Measurements from ENCODE around the gene IL12RB2. TPM values are rescaled to one million over a fixed set of nuclear protein-coding genes. Genes with fewer than 3 reads are reported as not detected.

IL12RB2 gene
- total RNA-seq, 1 experiment from 2014 or later, result 0.22 TPM

DNA sequence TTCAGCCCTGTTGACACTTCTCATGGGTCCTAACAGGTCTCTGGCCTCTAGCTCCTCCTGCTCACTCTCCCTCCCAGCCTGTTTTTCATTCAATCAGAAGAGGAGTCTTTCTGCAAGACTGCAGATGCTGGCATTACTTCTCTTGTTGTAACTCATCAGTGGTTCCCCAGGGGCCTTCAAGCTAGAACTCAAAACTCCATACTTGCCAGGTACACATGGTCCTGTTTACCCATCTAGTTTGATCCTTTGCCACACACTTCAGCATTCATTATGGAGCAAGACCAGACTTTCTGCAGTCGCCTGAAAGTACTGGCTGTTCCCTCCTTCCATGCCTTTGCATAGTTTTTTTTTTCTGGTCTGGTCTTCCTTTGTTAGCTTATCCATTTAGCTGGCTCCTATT lies 74.6 kb downstream of the IL12RB2 start:
- Histone ChIP-seq H3K9me3 (ENCODE audit: control insufficient read depth in 1 of 2, insufficient read depth in 1 of 2, low read depth in 1 of 2, low read length in 2 of 2) (peaks cover 0 to 9% of the 10 kb centered on the region in 2 experiments; a peak in 1 of 4 replicates), H3K9ac (ENCODE audit: low read length) (no peak overlapping the region), H3K9me2 (ENCODE audit: insufficient read depth) (no peaks in the 10 kb centered on the region), H3K27ac (ENCODE audit: low read depth, low read length) (no peak overlapping the region), H3K4me3 (replicated peaks in 1 of 2; ENCODE audit: low read depth in 1 of 2, low read length in 2 of 2) (no peak overlapping the region), H2AFZ (ENCODE audit: low read depth, low read length, poor library complexity, severe bottlenecking) (no peak overlapping the region), H3K4me2 (ENCODE audit: low read length) (no peak overlapping the region), H4K20me1 (ENCODE audit: insufficient read depth) (no peaks in the 10 kb centered on the region), H3K36me3 (ENCODE audit: control insufficient read depth in 1 of 2, insufficient read depth in 2 of 2, low read length in 2 of 2) (no peaks in the 10 kb centered on the region), H3K79me2 (ENCODE audit: insufficient read depth, low read length) (no peaks in the 10 kb centered on the region), H3K27me3 (ENCODE audit: insufficient read depth, low read length) (no peaks in the 10 kb centered on the region), H3K4me1 (ENCODE audit: control insufficient read depth in 1 of 2, insufficient read depth in 2 of 2, low read length in 2 of 2) (no peaks in the 10 kb centered on the region)
- CTCF ChIA-PET, result no interaction called here
- RAD21 ChIA-PET (ENCODE audit: low non-redundant PET in 1 of 2, low total read pairs in 2 of 2, uncharacterized antibody in 2 of 2, unreplicated experiment in 2 of 2), result no interaction called here
- DNase-seq (ENCODE audit: low read depth, low spot score) (no peak), ATAC-seq (no peak)
- intact Hi-C loops (cut with micrococcal nuclease), result no loop called here
- no TSS peak for BruUV-seq (replicated peaks)
- TF ChIP-seq POLR2A (IDR thresholded peaks at IDR 0.05; ENCODE audit: borderline replicate concordance, extremely low read depth, insufficient read depth, insufficient read length) (no peak), REST (IDR thresholded peaks at IDR 0.05; ENCODE audit: low read depth) (no peak), CEBPB (IDR thresholded peaks at IDR 0.05; ENCODE audit: low read depth) (no peak), EGR1 (IDR thresholded peaks at IDR 0.05; ENCODE audit: low read depth) (no peak), POLR2AphosphoS5 (IDR thresholded peaks at IDR 0.05; ENCODE audit: low read depth, low read length) (no peak), ZFX (IDR thresholded peaks at IDR 0.05) (no peak)
- POLR2A ChIA-PET, result no interaction called here

DNA sequence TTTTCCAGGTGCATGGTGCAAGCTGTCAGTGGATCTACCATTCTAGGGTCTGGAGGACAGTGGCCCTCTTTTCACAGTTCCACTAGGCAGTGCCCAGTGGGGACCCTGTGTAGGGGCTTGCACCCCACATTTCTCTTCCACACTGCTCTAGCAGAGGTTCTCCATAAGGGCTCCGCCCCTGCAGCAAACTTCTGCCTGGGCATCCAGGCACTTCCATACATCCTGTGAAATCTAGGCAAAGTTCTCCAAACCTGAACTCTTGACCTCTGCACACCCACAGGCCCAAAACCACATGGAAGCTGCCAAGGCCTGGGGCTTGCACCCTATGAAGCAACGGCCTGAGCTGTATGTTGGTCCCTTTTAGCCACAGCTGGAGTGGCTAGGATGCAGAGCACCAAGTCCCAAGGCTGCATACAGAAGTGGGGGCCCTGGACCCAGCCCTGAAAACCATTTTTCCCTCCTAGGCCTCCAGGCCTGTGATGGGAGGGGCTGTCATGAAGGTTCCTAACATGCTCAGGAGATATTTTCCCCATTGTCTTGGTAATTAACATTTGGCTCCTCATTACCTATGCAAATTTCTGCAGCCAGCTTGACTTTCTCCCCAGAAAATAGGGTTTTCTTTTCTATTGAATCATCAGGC lies 76.4 kb downstream of the IL12RB2 start:
- H3K27me3 ChIP-seq (ENCODE audit: insufficient read depth, low read length), result no peaks in the 10 kb centered on the region
- no peak overlapping the region for H3K27ac ChIP-seq (ENCODE audit: low read depth, low read length)
- no peak overlapping the region for H2AFZ ChIP-seq (ENCODE audit: low read depth, low read length, poor library complexity, severe bottlenecking)
- H3K4me3 ChIP-seq (replicated peaks in 1 of 2; ENCODE audit: low read depth in 1 of 2, low read length in 2 of 2), result no peak overlapping the region
- DNase-seq (ENCODE audit: low read depth, low spot score) (no peak), ATAC-seq (no peak)
- no peaks in the 10 kb centered on the region for H3K36me3 ChIP-seq (ENCODE audit: control insufficient read depth in 1 of 2, insufficient read depth in 2 of 2, low read length in 2 of 2)
- no TSS peak for BruUV-seq (replicated peaks)
- H4K20me1 ChIP-seq (ENCODE audit: insufficient read depth), result no peaks in the 10 kb centered on the region
- intact Hi-C loops (cut with micrococcal nuclease), result no loop called here
- no peaks in the 10 kb centered on the region for H3K4me1 ChIP-seq (ENCODE audit: control insufficient read depth in 1 of 2, insufficient read depth in 2 of 2, low read length in 2 of 2)
- ChIA-PET CTCF (no interaction called here), POLR2A (no interaction called here), RAD21 (ENCODE audit: low non-redundant PET in 1 of 2, low total read pairs in 2 of 2, uncharacterized antibody in 2 of 2, unreplicated experiment in 2 of 2) (no interaction called here)
- no peaks in the 10 kb centered on the region for H3K9me2 ChIP-seq (ENCODE audit: insufficient read depth)
- H3K9me3 ChIP-seq (ENCODE audit: control insufficient read depth in 1 of 2, insufficient read depth in 1 of 2, low read depth in 1 of 2, low read length in 2 of 2), result peaks cover 0 to 9% of the 10 kb centered on the region in 2 experiments; a peak in 1 of 4 replicates
- H3K4me2 ChIP-seq (ENCODE audit: low read length), result no peak overlapping the region
- H3K79me2 ChIP-seq (ENCODE audit: insufficient read depth, low read length), result no peaks in the 10 kb centered on the region
- no peak overlapping the region for H3K9ac ChIP-seq (ENCODE audit: low read length)
- TF ChIP-seq POLR2AphosphoS5 (IDR thresholded peaks at IDR 0.05; ENCODE audit: low read depth, low read length), result no peak
- TF ChIP-seq SRF (IDR thresholded peaks at IDR 0.05; ENCODE audit: low read depth), result no peak
- TF ChIP-seq ZBTB33 (IDR thresholded peaks at IDR 0.05; ENCODE audit: extremely low read depth, insufficient replicate concordance, low read length), result no peak
- no peak for TF ChIP-seq YY1 (IDR thresholded peaks at IDR 0.05; ENCODE audit: extremely low read depth, insufficient replicate concordance, low read depth, low read length)
- TF ChIP-seq EZH2 (IDR thresholded peaks at IDR 0.05), result no peak
- no peak for TF ChIP-seq REST (IDR thresholded peaks at IDR 0.05; ENCODE audit: low read depth)
